Measurements from ENCODE around the gene ACAP3. TPM values are rescaled to one million over a fixed set of nuclear protein-coding genes. Genes with fewer than 3 reads are reported as not detected.
A peak's percentile ranks its signal among the peaks of the same experiment; 100 is the strongest.

Gene ACAP3
- total RNA-seq, 1 donor from 2014 or later, result 49.7 TPM

GRCh38 chr1:1243807-1244191, 63.9 kb downstream of the ACAP3 start:
- peaks cover 82% of the 10 kb centered on the region for H3K27me3 ChIP-seq (ENCODE audit: low read depth)
- H3K36me3 ChIP-seq, result no peaks in the 10 kb centered on the region
- peak overlapping the region; percentile 30 for H3K27ac ChIP-seq (replicated peaks)
- peaks cover 8% of the 10 kb centered on the region for H3K4me1 ChIP-seq
- intact Hi-C loops (cut with micrococcal nuclease), result no loop called here
- no peaks in the 10 kb centered on the region for H3K9me3 ChIP-seq (replicated peaks)
- no peak for TF ChIP-seq CTCF (IDR thresholded peaks at IDR 0.05; ENCODE audit: borderline replicate concordance)
- H3K4me3 ChIP-seq, result peak overlapping the region; percentile 55
- no peak for DNase-seq

DNA sequence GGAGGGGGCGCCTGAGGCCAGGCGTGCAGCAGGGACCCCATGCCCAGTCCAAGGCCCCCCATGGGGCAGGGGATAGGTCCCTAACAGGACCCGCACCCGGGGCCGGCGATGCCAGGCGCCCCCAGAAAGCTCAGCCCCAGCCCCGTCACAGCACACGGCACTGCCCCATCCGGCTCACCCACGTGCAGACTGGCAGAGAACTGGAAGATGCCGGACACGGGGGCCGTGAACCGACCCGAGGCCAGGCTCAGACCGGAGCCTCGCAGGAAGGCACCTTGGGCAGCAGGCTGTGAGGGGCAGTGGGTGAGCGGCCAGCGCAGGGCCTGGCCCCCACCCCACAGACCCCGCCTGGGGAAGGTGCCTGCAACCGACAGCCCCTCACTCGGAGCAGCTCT, 64.5 kb downstream of the ACAP3 start:
- Histone ChIP-seq H3K36me3 (no peaks in the 10 kb centered on the region), H3K9me3 (replicated peaks) (no peaks in the 10 kb centered on the region), H3K27ac (replicated peaks) (no peak overlapping the region), H3K4me1 (peaks cover 13% of the 10 kb centered on the region), H3K4me3 (peak overlapping the region; percentile 55), H3K27me3 (ENCODE audit: low read depth) (peaks cover 87% of the 10 kb centered on the region)
- DNase-seq, result no peak
- TF ChIP-seq CTCF (IDR thresholded peaks at IDR 0.05; ENCODE audit: borderline replicate concordance), result no peak
- intact Hi-C loops (cut with micrococcal nuclease), result no loop called here

DNA sequence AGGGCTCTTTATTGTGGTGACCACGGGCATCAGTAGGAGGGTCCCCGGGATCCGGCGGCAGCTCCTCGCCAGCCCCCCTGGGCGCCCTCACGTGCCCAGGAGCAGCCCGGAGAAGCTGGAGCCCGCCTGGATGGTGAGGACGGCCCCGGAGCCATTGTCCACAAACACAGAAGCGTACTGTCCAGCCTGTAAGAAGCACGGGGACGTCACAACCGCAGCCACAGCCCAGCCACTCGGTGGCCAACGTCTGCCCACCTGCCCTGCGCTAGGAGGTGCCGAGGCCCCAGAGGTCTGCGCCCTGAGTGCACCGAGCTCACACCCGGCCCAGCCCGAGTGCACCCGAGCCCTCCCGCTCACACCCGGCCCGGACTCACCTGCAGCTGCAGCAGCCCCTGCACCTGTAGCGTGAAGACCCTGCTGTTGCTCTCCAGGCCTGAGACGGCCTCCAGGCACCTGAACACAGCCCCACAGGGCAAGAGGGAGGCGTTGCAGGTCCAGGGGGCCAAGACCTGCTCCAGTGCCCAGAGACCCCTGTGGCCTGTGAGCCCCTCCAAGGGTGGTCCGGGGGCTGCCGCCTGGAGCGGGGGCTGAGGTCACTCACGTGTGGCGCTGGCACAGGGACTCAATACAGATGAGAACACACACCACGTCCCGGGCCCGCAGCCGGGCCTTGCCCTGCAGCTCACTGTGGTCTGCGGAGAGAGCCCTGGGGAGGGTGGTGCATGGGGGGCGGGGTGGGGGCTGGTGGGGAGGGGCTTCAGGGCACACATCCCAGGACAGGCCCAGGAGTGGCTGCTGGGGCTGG, 65.1 kb downstream of the ACAP3 start:
- no peaks in the 10 kb centered on the region for H3K9me3 ChIP-seq (replicated peaks)
- H3K36me3 ChIP-seq, result no peaks in the 10 kb centered on the region
- peaks cover 19% of the 10 kb centered on the region for H3K4me1 ChIP-seq
- H3K27me3 ChIP-seq (ENCODE audit: low read depth), result peaks cover 91% of the 10 kb centered on the region
- H3K4me3 ChIP-seq, result no peak overlapping the region
- intact Hi-C loops (cut with micrococcal nuclease), result no loop called here
- H3K27ac ChIP-seq (replicated peaks), result no peak overlapping the region
- no peak for TF ChIP-seq CTCF (IDR thresholded peaks at IDR 0.05; ENCODE audit: borderline replicate concordance)
- no peak for DNase-seq

Small RNA genes lying within 50 kb of the gene (microRNA-seq; reads per million reads assigned to microRNA genes)
- 1.2 reads per million for gene MIR6726
- not detected for gene MIR6727
- gene MIR6808, result not detected

Other genes with a start within 250 kb of the ACAP3 start
- not detected for gene RNF223, start 233.6 kb downstream of the ACAP3 start, total RNA-seq
- 3.8 TPM for gene C1orf159, start 191.8 kb downstream of the ACAP3 start, total RNA-seq
- not detected for gene TTLL10, start 134.1 kb downstream of the ACAP3 start, total RNA-seq
- gene TNFRSF18, start 101.3 kb downstream of the ACAP3 start, total RNA-seq, result not detected
- 2.2 TPM for gene TNFRSF4, start 93.8 kb downstream of the ACAP3 start, total RNA-seq
- 114 TPM for gene SDF4, start 75.9 kb downstream of the ACAP3 start, total RNA-seq
- gene B3GALT6, start 75.7 kb downstream of the ACAP3 start, total RNA-seq, result 7.9 TPM
- gene C1QTNF12, start 61.2 kb downstream of the ACAP3 start, total RNA-seq, result 0.55 TPM
- gene UBE2J2, start 34.1 kb downstream of the ACAP3 start, total RNA-seq, result 36.9 TPM
- gene SCNN1D, start 27.5 kb downstream of the ACAP3 start, total RNA-seq, result 3.5 TPM
- 10.4 TPM for gene PUSL1, start 667 bp upstream of the ACAP3 start, total RNA-seq
- 70.1 TPM for gene INTS11, start 16.7 kb upstream of the ACAP3 start, total RNA-seq
- gene CPTP, start 16.9 kb upstream of the ACAP3 start, total RNA-seq, result 99.2 TPM
- gene TAS1R3, start 23.4 kb upstream of the ACAP3 start, total RNA-seq, result 0.93 TPM
- 93.0 TPM for gene DVL1, start 41.5 kb upstream of the ACAP3 start, total RNA-seq
- gene MXRA8, start 50.6 kb upstream of the ACAP3 start, total RNA-seq, result 20.2 TPM
- 219 TPM for gene AURKAIP1, start 67.3 kb upstream of the ACAP3 start, total RNA-seq
- 46.1 TPM for gene CCNL2, start 91.4 kb upstream of the ACAP3 start, total RNA-seq
- gene MRPL20, start 99.4 kb upstream of the ACAP3 start, total RNA-seq, result 135 TPM
- 1.7 TPM for gene ANKRD65, start 113.3 kb upstream of the ACAP3 start, total RNA-seq
- gene VWA1, start 127.8 kb upstream of the ACAP3 start, total RNA-seq, result 13.7 TPM
- 2.8 TPM for gene ATAD3C, start 141.8 kb upstream of the ACAP3 start, total RNA-seq
- gene ATAD3B, start 163.8 kb upstream of the ACAP3 start, total RNA-seq, result 8.3 TPM
- 19.4 TPM for gene ATAD3A, start 204.2 kb upstream of the ACAP3 start, total RNA-seq
- 7.2 TPM for gene TMEM240, start 232.7 kb upstream of the ACAP3 start, total RNA-seq

Data from left ventricle myocardium inferior (tissue), 1 donor.